Measurements from ENCODE around the gene INPP5A.

DNA sequence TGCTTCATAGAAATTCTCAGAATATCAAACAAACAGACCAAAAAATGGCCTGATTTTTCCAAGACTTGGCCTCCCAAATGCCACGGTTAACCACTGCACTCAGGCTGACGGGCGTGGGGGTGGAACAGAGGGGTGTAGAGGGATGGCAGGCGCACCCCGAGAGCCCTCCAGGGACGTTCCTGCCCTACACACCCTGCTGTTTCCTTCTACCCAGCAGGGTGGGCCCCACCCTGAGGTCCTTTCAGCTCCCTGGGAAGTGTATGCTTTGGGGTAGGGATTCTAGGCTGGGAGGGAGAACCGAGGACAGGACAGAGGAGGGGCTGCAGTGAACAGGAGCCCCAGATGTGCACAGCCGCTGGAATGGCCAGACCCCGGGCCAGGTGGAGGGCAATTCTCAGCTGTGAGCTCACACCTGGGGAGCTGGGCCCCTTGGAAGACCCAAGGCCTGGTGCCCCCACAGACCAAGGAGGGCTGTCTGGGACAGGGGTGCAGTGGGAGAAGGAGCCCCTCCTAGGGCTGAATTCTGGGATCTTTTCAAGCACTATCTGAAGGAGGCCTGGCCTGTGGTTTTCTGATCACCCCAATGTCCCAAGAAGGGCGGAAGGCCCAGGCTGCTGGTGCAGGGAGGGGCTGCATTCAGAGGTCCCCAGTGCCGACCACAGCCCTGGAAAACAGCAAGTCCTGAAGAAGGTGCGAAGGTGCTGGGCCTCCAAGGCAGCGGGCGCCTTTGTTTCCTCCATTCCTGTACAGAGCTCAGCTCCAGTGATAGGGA lies 32.9 kb upstream of the INPP5A start:
- TF ChIP-seq, protein P1, sequence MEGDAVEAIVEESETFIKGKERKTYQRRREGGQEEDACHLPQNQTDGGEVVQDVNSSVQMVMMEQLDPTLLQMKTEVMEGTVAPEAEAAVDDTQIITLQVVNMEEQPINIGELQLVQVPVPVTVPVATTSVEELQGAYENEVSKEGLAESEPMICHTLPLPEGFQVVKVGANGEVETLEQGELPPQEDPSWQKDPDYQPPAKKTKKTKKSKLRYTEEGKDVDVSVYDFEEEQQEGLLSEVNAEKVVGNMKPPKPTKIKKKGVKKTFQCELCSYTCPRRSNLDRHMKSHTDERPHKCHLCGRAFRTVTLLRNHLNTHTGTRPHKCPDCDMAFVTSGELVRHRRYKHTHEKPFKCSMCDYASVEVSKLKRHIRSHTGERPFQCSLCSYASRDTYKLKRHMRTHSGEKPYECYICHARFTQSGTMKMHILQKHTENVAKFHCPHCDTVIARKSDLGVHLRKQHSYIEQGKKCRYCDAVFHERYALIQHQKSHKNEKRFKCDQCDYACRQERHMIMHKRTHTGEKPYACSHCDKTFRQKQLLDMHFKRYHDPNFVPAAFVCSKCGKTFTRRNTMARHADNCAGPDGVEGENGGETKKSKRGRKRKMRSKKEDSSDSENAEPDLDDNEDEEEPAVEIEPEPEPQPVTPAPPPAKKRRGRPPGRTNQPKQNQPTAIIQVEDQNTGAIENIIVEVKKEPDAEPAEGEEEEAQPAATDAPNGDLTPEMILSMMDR (CRISPR knock-in tag; IDR thresholded peaks at IDR 0.05): no peak
- TF ChIP-seq MXI1 (IDR thresholded peaks at IDR 0.05; ENCODE audit: borderline replicate concordance, low read depth, low read length): no peak
- TF ChIP-seq, protein P2, sequence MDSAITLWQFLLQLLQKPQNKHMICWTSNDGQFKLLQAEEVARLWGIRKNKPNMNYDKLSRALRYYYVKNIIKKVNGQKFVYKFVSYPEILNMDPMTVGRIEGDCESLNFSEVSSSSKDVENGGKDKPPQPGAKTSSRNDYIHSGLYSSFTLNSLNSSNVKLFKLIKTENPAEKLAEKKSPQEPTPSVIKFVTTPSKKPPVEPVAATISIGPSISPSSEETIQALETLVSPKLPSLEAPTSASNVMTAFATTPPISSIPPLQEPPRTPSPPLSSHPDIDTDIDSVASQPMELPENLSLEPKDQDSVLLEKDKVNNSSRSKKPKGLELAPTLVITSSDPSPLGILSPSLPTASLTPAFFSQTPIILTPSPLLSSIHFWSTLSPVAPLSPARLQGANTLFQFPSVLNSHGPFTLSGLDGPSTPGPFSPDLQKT (CRISPR knock-in tag; IDR thresholded peaks at IDR 0.05; ENCODE audit: borderline replicate concordance): no peak
- TF ChIP-seq HOXD1 (CRISPR knock-in tag; IDR thresholded peaks at IDR 0.05): no peak
- TF ChIP-seq RXRA (CRISPR knock-in tag; IDR thresholded peaks at IDR 0.05): no peak
- no peak for TF ChIP-seq ZC3H13 (CRISPR knock-in tag; IDR thresholded peaks at IDR 0.05)
- TF ChIP-seq, protein P3, sequence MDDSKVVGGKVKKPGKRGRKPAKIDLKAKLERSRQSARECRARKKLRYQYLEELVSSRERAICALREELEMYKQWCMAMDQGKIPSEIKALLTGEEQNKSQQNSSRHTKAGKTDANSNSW (CRISPR knock-in tag; IDR thresholded peaks at IDR 0.05; ENCODE audit: borderline replicate concordance): no peak
- TF ChIP-seq HMG20B (CRISPR knock-in tag; conservative IDR thresholded peaks at IDR 0.05): no peak
- no peak for TF ChIP-seq ZNF333 (CRISPR knock-in tag; IDR thresholded peaks at IDR 0.05; ENCODE audit: borderline replicate concordance)
- TF ChIP-seq ZNF44 (CRISPR knock-in tag; IDR thresholded peaks at IDR 0.05): no peak
- TF ChIP-seq PRPF4 (IDR thresholded peaks at IDR 0.05; ENCODE audit: low read depth, low read length, poor library complexity, severe bottlenecking): no peak

Data from HepG2 (cell line).